Esophagus squamous epithelium (tissue), 4 donors: ENCODE measurements around the gene CEACAM21.

Source experiments
- POLR2A ChIP-seq, 4 donors: fragments of 450-650 bp; IDR thresholded peaks; one replicate each; pipeline ENCODE4 v1.6.1; 2017; ENCODE audit warnings: antibody characterized with exemption in 4 of 4, mild to moderate bottlenecking in 4 of 4, moderate library complexity in 3 of 4
- TF ChIP-seq, protein P1 (sequence below), 6 experiments: fragments of 450-650 bp in 4 of 6; fragments of 200-600 bp in 2 of 6; sonication (generic) in 2 of 6; IDR thresholded peaks; one replicate each; pipeline ENCODE4 v1.5.1; 2016 to 2019; ENCODE audit warnings: antibody characterized with exemption in 6 of 6, mild to moderate bottlenecking in 4 of 6, moderate library complexity in 4 of 6

DNA sequence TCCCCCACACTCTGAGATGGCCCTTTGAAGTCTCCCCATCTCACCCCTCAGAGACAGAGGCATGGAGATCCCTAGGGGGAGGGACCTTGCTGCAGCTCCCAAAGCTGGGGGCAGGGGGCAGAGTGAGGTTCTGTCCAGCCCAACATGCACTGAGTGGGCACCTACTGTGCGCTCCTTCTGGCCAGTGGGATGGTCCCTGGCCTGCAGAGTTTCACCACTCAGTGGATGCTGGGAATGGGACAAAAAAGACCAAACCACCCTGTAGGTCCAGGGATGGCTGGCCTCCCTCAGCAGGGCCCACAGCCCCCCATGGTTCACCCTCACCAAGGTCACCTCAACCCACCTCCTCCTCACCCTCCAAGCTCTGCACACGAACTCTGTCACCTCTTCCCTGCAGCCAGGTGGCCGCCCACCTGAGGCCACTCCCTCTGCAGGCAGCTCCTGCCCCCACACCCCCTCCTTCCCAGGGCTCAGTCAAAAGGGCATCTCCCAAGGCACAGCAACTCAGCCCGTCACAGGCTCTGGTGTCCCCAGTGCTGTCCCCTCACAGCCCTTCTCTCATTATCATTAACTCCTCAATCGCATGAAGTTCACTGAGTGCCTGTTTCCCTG, 16.1 kb downstream of the CEACAM21 start:
- TF ChIP-seq, protein P1, sequence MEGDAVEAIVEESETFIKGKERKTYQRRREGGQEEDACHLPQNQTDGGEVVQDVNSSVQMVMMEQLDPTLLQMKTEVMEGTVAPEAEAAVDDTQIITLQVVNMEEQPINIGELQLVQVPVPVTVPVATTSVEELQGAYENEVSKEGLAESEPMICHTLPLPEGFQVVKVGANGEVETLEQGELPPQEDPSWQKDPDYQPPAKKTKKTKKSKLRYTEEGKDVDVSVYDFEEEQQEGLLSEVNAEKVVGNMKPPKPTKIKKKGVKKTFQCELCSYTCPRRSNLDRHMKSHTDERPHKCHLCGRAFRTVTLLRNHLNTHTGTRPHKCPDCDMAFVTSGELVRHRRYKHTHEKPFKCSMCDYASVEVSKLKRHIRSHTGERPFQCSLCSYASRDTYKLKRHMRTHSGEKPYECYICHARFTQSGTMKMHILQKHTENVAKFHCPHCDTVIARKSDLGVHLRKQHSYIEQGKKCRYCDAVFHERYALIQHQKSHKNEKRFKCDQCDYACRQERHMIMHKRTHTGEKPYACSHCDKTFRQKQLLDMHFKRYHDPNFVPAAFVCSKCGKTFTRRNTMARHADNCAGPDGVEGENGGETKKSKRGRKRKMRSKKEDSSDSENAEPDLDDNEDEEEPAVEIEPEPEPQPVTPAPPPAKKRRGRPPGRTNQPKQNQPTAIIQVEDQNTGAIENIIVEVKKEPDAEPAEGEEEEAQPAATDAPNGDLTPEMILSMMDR (IDR thresholded peaks at IDR 0.05): no peak
- no peak for TF ChIP-seq POLR2A (IDR thresholded peaks at IDR 0.05)
